Astrocyte of the spinal cord (primary cell): ENCODE data around the gene POLR1C.

Experiments
- DNase-seq: peaks from one replicate; pipeline ENCODE4 v3.0.0; 2011; ENCODE audit warnings: low read depth, low spot score
- H3K4me3 ChIP-seq: 2 replicates; pipeline ENCODE4 v1.5.1; 2011; ENCODE audit warnings: low read depth, mild to moderate bottlenecking, low read length, moderate library complexity
- in situ Hi-C: cut with HindIII; loops from 2 replicates; pipeline ENCODE4 v1.10.0; 2017; ENCODE audit warnings: low sequenced_read_pairs
- TF ChIP-seq, protein P1 (sequence below): IDR thresholded peaks from 2 replicates; pipeline ENCODE4 v1.5.1; 2012; ENCODE audit warnings: low read depth, mild to moderate bottlenecking, low read length, inconsistent platforms

Gene POLR1C

DNA sequence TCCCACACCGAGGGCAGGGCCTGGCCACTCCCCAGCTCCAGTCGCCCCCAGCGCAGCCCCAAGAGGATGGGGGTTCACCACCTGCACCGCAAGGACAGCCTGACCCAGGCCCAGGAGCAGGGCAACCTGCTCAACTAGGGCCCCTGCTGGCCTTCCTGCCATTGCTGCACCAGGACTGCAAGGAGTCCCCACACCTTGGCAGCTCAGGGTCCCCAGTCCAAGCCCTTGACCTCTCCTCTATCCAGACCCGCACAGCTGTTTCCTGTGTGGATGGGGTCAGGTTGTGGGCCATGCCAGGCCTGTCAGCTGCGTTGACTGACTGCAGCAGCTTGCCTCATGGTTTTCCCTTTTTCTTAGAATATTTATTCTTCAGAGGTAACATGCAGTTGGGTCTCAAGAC, 11.2 kb upstream of the POLR1C start:
- no peak for DNase-seq
- no peak overlapping the region for H3K4me3 ChIP-seq
- TF ChIP-seq, protein P1, sequence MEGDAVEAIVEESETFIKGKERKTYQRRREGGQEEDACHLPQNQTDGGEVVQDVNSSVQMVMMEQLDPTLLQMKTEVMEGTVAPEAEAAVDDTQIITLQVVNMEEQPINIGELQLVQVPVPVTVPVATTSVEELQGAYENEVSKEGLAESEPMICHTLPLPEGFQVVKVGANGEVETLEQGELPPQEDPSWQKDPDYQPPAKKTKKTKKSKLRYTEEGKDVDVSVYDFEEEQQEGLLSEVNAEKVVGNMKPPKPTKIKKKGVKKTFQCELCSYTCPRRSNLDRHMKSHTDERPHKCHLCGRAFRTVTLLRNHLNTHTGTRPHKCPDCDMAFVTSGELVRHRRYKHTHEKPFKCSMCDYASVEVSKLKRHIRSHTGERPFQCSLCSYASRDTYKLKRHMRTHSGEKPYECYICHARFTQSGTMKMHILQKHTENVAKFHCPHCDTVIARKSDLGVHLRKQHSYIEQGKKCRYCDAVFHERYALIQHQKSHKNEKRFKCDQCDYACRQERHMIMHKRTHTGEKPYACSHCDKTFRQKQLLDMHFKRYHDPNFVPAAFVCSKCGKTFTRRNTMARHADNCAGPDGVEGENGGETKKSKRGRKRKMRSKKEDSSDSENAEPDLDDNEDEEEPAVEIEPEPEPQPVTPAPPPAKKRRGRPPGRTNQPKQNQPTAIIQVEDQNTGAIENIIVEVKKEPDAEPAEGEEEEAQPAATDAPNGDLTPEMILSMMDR, result no peak
- in situ Hi-C loops, result no loop called here

DNA sequence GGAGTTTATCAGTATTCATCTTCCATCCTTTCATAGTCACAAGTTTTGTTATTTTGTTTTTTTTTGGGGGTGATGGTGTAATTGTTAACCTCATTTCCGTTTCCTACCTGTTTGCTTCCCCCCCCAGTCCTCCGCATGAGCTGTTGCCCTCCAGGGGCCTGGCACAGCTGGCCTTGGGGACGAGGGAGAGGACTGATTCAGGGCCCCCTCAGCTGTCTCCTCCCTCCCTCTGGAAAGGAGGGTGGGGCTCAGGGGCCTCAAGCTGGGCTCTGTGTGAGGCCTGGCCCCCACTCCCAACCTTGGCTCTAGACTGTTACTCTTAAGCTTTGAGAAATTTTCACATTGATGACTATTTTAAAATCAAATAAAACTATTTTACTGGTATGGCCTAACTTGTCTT, 10.7 kb upstream of the POLR1C start:
- no peak for DNase-seq
- in situ Hi-C loops, result no loop called here
- no peak overlapping the region for H3K4me3 ChIP-seq
- TF ChIP-seq, protein P1, result no peak

DNA sequence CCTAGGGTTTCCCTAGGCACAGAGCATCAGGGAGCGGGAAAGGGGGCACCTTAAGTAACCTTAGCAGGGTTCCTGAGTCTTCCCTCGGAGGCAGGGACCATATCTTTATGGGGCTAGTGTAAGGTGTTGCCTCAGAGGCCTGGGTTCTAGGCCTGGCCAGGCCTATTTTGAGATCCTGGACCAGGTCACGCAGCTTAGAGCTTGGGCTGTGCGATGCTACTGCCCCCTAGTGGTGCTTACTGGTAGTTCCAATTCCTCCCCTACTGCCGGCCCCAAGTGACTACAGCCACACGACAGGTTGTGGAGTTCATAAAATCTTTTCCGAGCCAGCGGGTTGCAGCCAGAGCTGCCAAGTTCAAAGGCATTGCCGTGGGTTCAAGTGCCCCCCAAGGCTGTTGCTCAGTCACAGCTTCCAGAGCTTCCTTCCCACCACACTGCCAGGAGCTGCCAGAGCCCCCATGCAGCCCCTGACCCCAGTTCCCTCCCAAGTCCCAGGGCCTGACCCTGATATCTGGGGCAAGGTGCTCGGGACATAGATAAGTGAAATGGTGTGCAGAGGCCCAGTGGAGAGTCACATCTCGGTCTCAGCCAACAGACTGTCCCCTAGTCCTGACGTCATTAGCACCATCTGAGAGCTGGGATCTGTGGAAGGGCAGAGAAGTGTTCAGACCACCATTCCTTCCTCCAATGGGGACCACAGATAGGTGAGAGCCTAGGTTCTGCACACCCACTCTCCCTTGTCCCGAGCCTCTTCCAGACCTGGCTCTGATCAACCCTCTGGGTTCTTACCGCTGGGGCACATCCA, 10.0 kb upstream of the POLR1C start:
- no peak overlapping the region for H3K4me3 ChIP-seq
- in situ Hi-C loops, result no loop called here

DNA sequence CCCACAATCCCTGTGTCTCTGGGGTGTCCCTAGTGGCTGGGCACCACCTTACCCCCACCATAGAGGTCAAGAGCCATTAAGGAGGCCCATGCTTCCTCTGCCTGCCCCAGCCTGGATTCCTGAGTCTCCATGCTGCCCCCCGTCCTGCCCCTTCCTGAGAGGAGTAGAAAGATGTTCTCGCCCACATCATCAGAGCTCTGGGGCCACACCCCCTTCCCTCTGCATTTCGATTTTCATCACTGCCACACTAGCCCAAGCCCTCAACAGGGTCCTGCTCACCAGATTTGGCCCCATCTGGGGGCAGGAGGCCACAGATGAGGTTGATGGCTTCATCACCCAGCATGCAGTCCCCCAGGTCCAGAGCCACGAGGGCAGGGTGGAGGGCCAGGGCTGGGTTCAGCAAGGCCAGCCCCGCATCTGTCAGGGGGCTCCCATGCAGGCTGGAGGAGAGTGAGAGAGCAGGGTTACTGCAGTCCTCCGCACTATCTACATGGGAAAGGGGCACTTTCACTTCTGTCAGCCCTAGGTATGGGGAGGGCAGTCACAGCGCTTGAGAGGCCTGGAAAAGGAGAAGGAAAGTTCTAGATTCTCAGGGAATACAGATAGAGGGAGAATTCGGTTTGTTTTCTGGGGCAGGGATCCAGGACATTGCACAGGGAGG, 8.3 kb upstream of the POLR1C start:
- no peak for DNase-seq
- H3K4me3 ChIP-seq, result no peak overlapping the region
- TF ChIP-seq, protein P1, result no peak
- in situ Hi-C loops, result no loop called here

More for the DNA sequence above, 10.0 kb upstream of the POLR1C start:
- peak; percentile 81 for DNase-seq
- TF ChIP-seq, protein P1, result peak; percentile 95

DNA sequence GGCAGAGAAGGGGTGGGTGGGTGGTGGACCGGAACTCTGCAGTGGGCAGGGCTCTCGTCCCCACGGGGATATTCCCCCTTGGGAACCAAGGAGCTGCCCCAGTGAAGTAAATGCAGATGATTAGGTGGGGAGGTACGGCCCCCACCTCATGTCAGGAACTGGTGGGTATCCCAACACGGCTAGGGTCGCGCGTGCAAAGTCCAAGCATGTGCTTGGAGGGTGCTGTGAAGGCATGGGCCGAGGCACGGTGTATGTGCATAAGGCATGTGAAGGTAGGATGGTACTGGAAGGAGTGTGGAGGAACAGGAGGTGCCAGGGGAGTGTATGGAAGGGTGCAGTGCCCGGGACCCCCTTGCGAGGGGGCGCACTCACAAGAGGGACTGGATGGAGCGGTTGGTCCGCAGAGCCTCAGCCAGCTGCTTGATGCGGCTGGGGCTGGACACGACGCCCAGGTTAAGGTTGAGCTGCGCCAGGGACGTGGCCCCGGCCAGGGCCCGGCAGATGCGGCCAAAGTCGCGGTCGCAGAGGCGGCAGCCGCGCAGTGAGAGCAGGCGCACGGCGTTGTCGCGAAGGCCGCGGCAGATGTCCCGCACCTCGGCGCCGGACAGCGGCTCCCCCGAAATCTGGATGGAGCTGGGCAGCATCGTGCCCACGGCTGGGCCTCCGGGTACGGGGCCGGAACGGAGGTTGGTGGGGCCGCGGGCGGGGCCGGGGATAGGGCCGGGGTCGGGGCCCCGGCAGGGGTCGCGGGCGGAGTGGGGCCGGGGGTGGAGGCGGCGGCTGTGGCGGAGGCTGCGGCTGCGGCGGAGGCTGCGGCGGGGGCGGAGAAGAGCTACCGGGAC, 7.5 kb upstream of the POLR1C start:
- in situ Hi-C loops, result no loop called here
- no peak for DNase-seq
- peak overlapping the region; percentile 43 for H3K4me3 ChIP-seq
- TF ChIP-seq, protein P1, result no peak
